HG03521 (cell line): ENCODE measurements around the gene KIAA0586.
"Not testable (repeated sequence)": the region's sequence is repeated elsewhere in the genome, so short reads cannot be mapped to it uniquely, and the experiment has no call there.

Source experiments
- ATAC-seq: cut with Tn5 transposase; IDR thresholded peaks from one replicate; pipeline ENCODE4 v1.9.1; 2021; ENCODE audit warnings: mild to moderate bottlenecking, moderate library complexity; ENCODE audit not compliant: unreplicated experiment

KIAA0586 gene

GRCh38 chr14:58541633-58542022 lies 114.1 kb downstream of the KIAA0586 start:
- no peak for ATAC-seq

GRCh38 chr14:58543253-58543652 lies 115.7 kb downstream of the KIAA0586 start:
- no peak for ATAC-seq

- no peak for ATAC-seq
Measured at GRCh38 chr14:58547649-58548048, 120.1 kb downstream of the KIAA0586 start.

- ATAC-seq: no peak
Measured at GRCh38 chr14:58549105-58549757, 121.7 kb downstream of the KIAA0586 start.

GRCh38 chr14:58553959-58554358 lies 126.4 kb downstream of the KIAA0586 start:
- no peak for ATAC-seq

- no peak for ATAC-seq
Measured at GRCh38 chr14:58555647-58556046, 128.1 kb downstream of the KIAA0586 start.

- no peak for ATAC-seq
Measured at GRCh38 chr14:58557242-58557641, 129.7 kb downstream of the KIAA0586 start.

- no peak for ATAC-seq
Measured at GRCh38 chr14:58560208-58560607, 132.7 kb downstream of the KIAA0586 start.

GRCh38 chr14:58562141-58562540 lies 134.6 kb downstream of the KIAA0586 start:
- ATAC-seq: no peak

- ATAC-seq: no peak
Measured at GRCh38 chr14:58563978-58564377, 136.5 kb downstream of the KIAA0586 start.

GRCh38 chr14:58565832-58566231 lies 138.3 kb downstream of the KIAA0586 start:
- ATAC-seq: no peak

GRCh38 chr14:58566979-58567378 lies 139.5 kb downstream of the KIAA0586 start:
- ATAC-seq: no peak

- ATAC-seq: no peak
Measured at GRCh38 chr14:58568322-58568721, 140.8 kb downstream of the KIAA0586 start.

GRCh38 chr14:58571256-58571655 lies 143.7 kb downstream of the KIAA0586 start:
- no peak for ATAC-seq

GRCh38 chr14:58571769-58572472 lies 144.4 kb downstream of the KIAA0586 start:
- ATAC-seq: no peak

- ATAC-seq: no peak
Measured at GRCh38 chr14:58572473-58572853, 144.9 kb downstream of the KIAA0586 start.

GRCh38 chr14:58572863-58573262 lies 145.3 kb downstream of the KIAA0586 start:
- no peak for ATAC-seq

GRCh38 chr14:58574623-58575022 lies 147.1 kb downstream of the KIAA0586 start:
- no peak for ATAC-seq

GRCh38 chr14:58575956-58576355 lies 148.4 kb downstream of the KIAA0586 start:
- no peak for ATAC-seq

GRCh38 chr14:58580035-58580434 lies 152.5 kb downstream of the KIAA0586 start:
- not testable (repeated sequence) for ATAC-seq

GRCh38 chr14:58581389-58581788 lies 153.9 kb downstream of the KIAA0586 start:
- ATAC-seq: not testable (repeated sequence)

- ATAC-seq: no peak
Measured at GRCh38 chr14:58584383-58584782, 156.9 kb downstream of the KIAA0586 start.

GRCh38 chr14:58587271-58587670 lies 159.8 kb downstream of the KIAA0586 start:
- no peak for ATAC-seq
